Endothelial cell of umbilical vein (primary cell): Measurements from ENCODE around the gene B3GAT2. TPM values are rescaled to one million over a fixed set of nuclear protein-coding genes. Genes with fewer than 3 reads are reported as not detected.

Experiments used
- BruUV-seq: library from RNA; stranded (reverse); fragments of 400-500 nt; replicated peaks from 2 replicates; lab custom pipeline; 2021; lab: Mats Ljungman, UMichigan
- CTCF ChIA-PET: fragments of 300-600, 350-600 bp; sonication (Branson Sonifier 250); formaldehyde crosslinking; loops from one replicate; lab custom pipeline; 2021; ENCODE audit warnings: antibody characterized with exemption, inconsistent platforms; lab: Charles Lee
- POLR2A ChIA-PET: fragments of 300-600, 350-600 bp; sonication (Branson Sonifier 250); formaldehyde crosslinking; loops from one replicate; lab custom pipeline; 2021; ENCODE audit warnings: antibody characterized with exemption, inconsistent platforms; lab: Charles Lee
- DNase-seq: peaks from one replicate; pipeline ENCODE4 v3.0.0-alpha.2; 2011; ENCODE audit warnings: low read depth, low spot score
- FAIRE-seq: peaks from 2 replicates; lab custom pipeline; 2011; peaks lifted over from hg19 to GRCh38; lab: Jason Lieb, UNC
- H2AFZ ChIP-seq: 2 replicates; pipeline ENCODE4 v1.6.0; 2012; ENCODE audit warnings: low read depth, low read length, control low read depth, inconsistent platforms
- H3K27ac ChIP-seq: 2 replicates; pipeline ENCODE4 v1.5.1; 2011; ENCODE audit warnings: low read depth, mild to moderate bottlenecking, control low read depth, low read length, moderate library complexity; ENCODE audit not compliant: insufficient read depth
- H3K27me3 ChIP-seq, 2 experiments: 2 replicates each; pipeline versions ENCODE4 v1.6.0 to v1.6.1; 2011; ENCODE audit warnings: low read length in 2 of 2, mixed read lengths in 1 of 2; ENCODE audit not compliant: control insufficient read depth in 2 of 2, insufficient read depth in 2 of 2
- H3K36me3 ChIP-seq, 2 experiments: 2 replicates in 1 of 2; 3 replicates in 1 of 2; pipeline ENCODE4 v1.5.1; 2011; ENCODE audit warnings: low read length in 2 of 2, mild to moderate bottlenecking in 1 of 2, moderate library complexity in 1 of 2; ENCODE audit not compliant: control insufficient read depth in 2 of 2, insufficient read depth in 2 of 2; ENCODE audit errors: extremely low read depth in 1 of 2
- H3K4me1 ChIP-seq: 3 replicates; pipeline ENCODE4 v1.5.1; 2011; ENCODE audit warnings: mild to moderate bottlenecking, low read length; ENCODE audit not compliant: control insufficient read depth, insufficient read depth; ENCODE audit errors: extremely low read depth
- H3K4me2 ChIP-seq: 2 replicates; pipeline ENCODE4 v1.6.1; 2011; ENCODE audit warnings: low read length, control low read depth, mixed read lengths; ENCODE audit not compliant: insufficient read depth
- H3K4me3 ChIP-seq, 3 experiments: fragments of 200-600 bp in 1 of 3; sonication (generic), shearing (Covaris generic) in 1 of 3; replicated peaks in 1 of 3; 2 replicates each; pipeline ENCODE4 v1.5.1; 2011 to 2016; ENCODE audit warnings: control low read depth in 3 of 3, low read length in 3 of 3, mild to moderate bottlenecking in 2 of 3, inconsistent platforms in 1 of 3, low read depth in 1 of 3, moderate library complexity in 1 of 3; ENCODE audit not compliant: insufficient read depth in 1 of 3
- H3K79me2 ChIP-seq: 2 replicates; pipeline ENCODE4 v1.6.0; 2012; ENCODE audit warnings: low read length, inconsistent platforms; ENCODE audit not compliant: control insufficient read depth, insufficient read depth
- H3K9ac ChIP-seq: replicated peaks from 2 replicates; pipeline ENCODE3; 2011; ENCODE audit warnings: low read length, control low read depth; ENCODE audit not compliant: insufficient read depth; ENCODE audit errors: extremely low read depth
- H3K9me1 ChIP-seq: replicated peaks from 3 replicates; pipeline ENCODE4 v1.6.0; 2011; ENCODE audit warnings: mild to moderate bottlenecking, low read length; ENCODE audit not compliant: control insufficient read depth, insufficient read depth; ENCODE audit errors: extremely low read depth
- H3K9me3 ChIP-seq: replicated peaks from 2 replicates; pipeline ENCODE4 v1.5.1; 2012; ENCODE audit warnings: low read length, inconsistent platforms; ENCODE audit not compliant: control insufficient read depth, insufficient read depth
- H4K20me1 ChIP-seq: replicated peaks from 2 replicates; pipeline ENCODE3; 2011; ENCODE audit warnings: mild to moderate bottlenecking, low read length; ENCODE audit not compliant: control insufficient read depth, insufficient read depth; ENCODE audit errors: extremely low read depth
- EZH2 ChIP-seq: IDR thresholded peaks from 2 replicates; pipeline ENCODE4 v1.6.1; 2012; ENCODE audit warnings: borderline replicate concordance, low read depth, mild to moderate bottlenecking, moderate library complexity, low read length, inconsistent platforms; ENCODE audit not compliant: severe bottlenecking
- FOS ChIP-seq: IDR thresholded peaks from 2 replicates; pipeline ENCODE4 v1.6.1; 2011; ENCODE audit warnings: mild to moderate bottlenecking, low read length, moderate library complexity, borderline replicate concordance; ENCODE audit not compliant: insufficient read depth
- GATA2 ChIP-seq: IDR thresholded peaks from 2 replicates; pipeline ENCODE4 v1.7.0; 2011; ENCODE audit warnings: low read depth, mild to moderate bottlenecking, moderate library complexity, mixed read lengths, low read length; ENCODE audit not compliant: insufficient read length, insufficient read depth
- JUN ChIP-seq: IDR thresholded peaks from 2 replicates; pipeline ENCODE4 v1.6.1; 2011; ENCODE audit warnings: borderline replicate concordance, low read depth; ENCODE audit not compliant: insufficient read length, insufficient read depth
- MYC ChIP-seq: IDR thresholded peaks from one replicate; pipeline ENCODE4 v1.6.1; 2011; ENCODE audit warnings: mild to moderate bottlenecking, low read depth, low read length
- POLR2A ChIP-seq: IDR thresholded peaks from 2 replicates; pipeline ENCODE4 v1.6.1; 2012; ENCODE audit warnings: low read depth, mild to moderate bottlenecking, control low read depth, low read length
- POLR2AphosphoS5 ChIP-seq: IDR thresholded peaks from 2 replicates; pipeline ENCODE4 v1.6.1; 2012; ENCODE audit warnings: low read depth, mild to moderate bottlenecking, control low read depth, low read length, moderate library complexity; ENCODE audit not compliant: insufficient read depth
- dilution Hi-C: fragments of 300-500 bp; cut with MboI; formaldehyde crosslinking; loops from one replicate; pipeline ENCODE4 v1.15.0; 2019; ENCODE audit warnings: low sequenced_read_pairs; ENCODE audit not compliant: extremely low pct_ligation_motif_present
- intact Hi-C: fragments of 100-400 bp; cut with micrococcal nuclease; formaldehyde crosslinking; loops from one replicate; pipeline ENCODE4 v1.10.0; 2022
- polyA plus RNA-seq, 4 experiments: library from polyadenylated mRNA; depleted of rRNA in 3 of 4; stranded (reverse) in 3 of 4; unstranded in 1 of 4; fragments of >200 nt; gene quantifications; 2 replicates each; pipeline versions ENCODE4 v1.2.1 to v1.2.3, GENCODE V29; 2011 to 2012; ENCODE audit warnings: missing spikeins in 1 of 4
- total RNA-seq: library from RNA; stranded (reverse); gene quantifications from 2 replicates; pipeline ENCODE4 v1.2.3, GENCODE V29; 2021
- TF ChIP-seq, protein P1 (sequence below): IDR thresholded peaks from 2 replicates; pipeline ENCODE4 v1.6.1; 2011; ENCODE audit not compliant: insufficient read depth, insufficient read length
- TF ChIP-seq, protein P2 (sequence below), 2 donors: IDR thresholded peaks; 1 replicate in 1 of 2; 2 replicates in 1 of 2; pipeline ENCODE4 v1.5.1; 2011; ENCODE audit warnings: low read length in 2 of 2, mild to moderate bottlenecking in 2 of 2, moderate library complexity in 2 of 2, control low read depth in 1 of 2, inconsistent platforms in 1 of 2, low read depth in 1 of 2; ENCODE audit not compliant: insufficient read depth in 1 of 2; ENCODE audit errors: extremely low read depth in 1 of 2

The B3GAT2 gene
- total and polyA plus RNA-seq, 2 donors (not counting 3 experiments of a cell fraction or from before 2014, with no cell fraction given) = not detected

DNA sequence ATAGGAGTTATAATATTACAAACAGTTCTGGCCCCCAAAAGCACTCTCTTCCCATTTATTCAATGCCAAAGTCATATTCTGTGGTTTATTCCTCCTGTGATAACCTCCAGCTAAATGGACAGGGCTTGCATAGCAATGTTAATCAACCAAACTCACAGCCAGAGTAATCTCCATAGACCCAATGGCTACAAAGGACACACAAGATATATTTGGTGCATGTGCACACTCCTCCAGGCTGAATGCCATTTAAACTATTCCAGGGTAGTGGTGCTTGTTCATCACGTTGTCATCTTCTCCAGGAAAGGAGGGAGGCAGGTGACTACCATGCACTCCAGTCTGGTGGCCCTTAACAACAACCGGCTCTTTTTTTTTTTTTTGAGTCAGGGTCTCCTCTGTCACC, 56.8 kb downstream of the B3GAT2 start:
- FAIRE-seq = no peak
- no peaks in the 10 kb centered on the region for H3K79me2 ChIP-seq
- no peak overlapping the region for H3K4me3 ChIP-seq
- H3K4me2 ChIP-seq = no peak overlapping the region
- H3K9ac ChIP-seq = no peak overlapping the region
- no peak for TF ChIP-seq EZH2
- TF ChIP-seq MYC = no peak
- TF ChIP-seq FOS = no peak
- no peak for TF ChIP-seq POLR2AphosphoS5
- no peak for TF ChIP-seq GATA2
- no peak overlapping the region for H2AFZ ChIP-seq
- CTCF ChIA-PET = interaction anchor here (0.8 to 2.8 kb wide), 4 partner anchors 9 to 26 kb away, joined by 3 to 6 read pairs (median 4); no protein-coding TSS in a partner anchor
- POLR2A ChIA-PET = no interaction called here
- intact Hi-C loops (no loop called here), dilution Hi-C loops (no loop called here)
- H3K9me3 ChIP-seq = no peaks in the 10 kb centered on the region
- H3K9me1 ChIP-seq = no peaks in the 10 kb centered on the region
- no peaks in the 10 kb centered on the region for H3K36me3 ChIP-seq
- no peaks in the 10 kb centered on the region for H3K27me3 ChIP-seq
- H4K20me1 ChIP-seq = no peaks in the 10 kb centered on the region
- BruUV-seq = no TSS peak
- no peaks in the 10 kb centered on the region for H3K4me1 ChIP-seq
- no peak overlapping the region for H3K27ac ChIP-seq
- no peak for DNase-seq

DNA sequence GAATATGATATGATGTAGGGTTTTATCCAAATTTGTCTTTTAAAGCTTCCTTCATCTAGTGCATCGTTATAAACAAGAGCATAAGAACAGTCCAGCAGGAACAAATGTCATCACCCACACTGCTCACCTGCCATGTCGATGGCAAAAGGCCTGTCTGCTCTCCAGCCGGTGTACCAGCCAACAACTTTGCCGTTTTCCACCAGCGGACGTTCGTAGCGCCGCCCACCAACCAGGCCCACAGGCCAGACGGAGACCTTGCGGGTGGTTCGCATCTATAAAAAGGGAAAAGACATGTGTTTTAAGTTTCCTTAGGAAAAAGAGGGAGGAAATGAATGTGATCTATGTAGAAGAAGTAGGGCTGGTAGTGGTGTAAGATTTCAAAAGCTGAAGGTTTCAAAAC, 62.9 kb downstream of the B3GAT2 start:
- dilution Hi-C loops = no loop called here
- H3K9ac ChIP-seq = no peak overlapping the region
- BruUV-seq = no TSS peak
- H3K27ac ChIP-seq = no peak overlapping the region
- ChIA-PET CTCF (interaction anchor here (1.1 to 4.3 kb wide), 3 partner anchors 9 to 61 kb away, joined by 3 to 24 read pairs (median 4); no protein-coding TSS in a partner anchor), POLR2A (no interaction called here)
- H3K9me3 ChIP-seq = no peaks in the 10 kb centered on the region
- H3K79me2 ChIP-seq = no peaks in the 10 kb centered on the region
- H3K4me3 ChIP-seq = no peak overlapping the region
- H3K9me1 ChIP-seq = no peaks in the 10 kb centered on the region
- H2AFZ ChIP-seq = no peak overlapping the region
- FAIRE-seq = no peak
- no peaks in the 10 kb centered on the region for H3K4me1 ChIP-seq
- no peak for DNase-seq
- no peaks in the 10 kb centered on the region for H4K20me1 ChIP-seq
- no peak overlapping the region for H3K4me2 ChIP-seq
- peaks cover 2% of the 10 kb centered on the region in 2 experiments for H3K27me3 ChIP-seq
- intact Hi-C loops = no loop called here
- no peaks in the 10 kb centered on the region for H3K36me3 ChIP-seq
- TF ChIP-seq POLR2AphosphoS5 (no peak), JUN (no peak), MYC (no peak), EZH2 (no peak), GATA2 (no peak), FOS (no peak), POLR2A (no peak)
- TF ChIP-seq, protein P1, sequence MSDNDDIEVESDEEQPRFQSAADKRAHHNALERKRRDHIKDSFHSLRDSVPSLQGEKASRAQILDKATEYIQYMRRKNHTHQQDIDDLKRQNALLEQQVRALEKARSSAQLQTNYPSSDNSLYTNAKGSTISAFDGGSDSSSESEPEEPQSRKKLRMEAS = no peak
- TF ChIP-seq, protein P2, sequence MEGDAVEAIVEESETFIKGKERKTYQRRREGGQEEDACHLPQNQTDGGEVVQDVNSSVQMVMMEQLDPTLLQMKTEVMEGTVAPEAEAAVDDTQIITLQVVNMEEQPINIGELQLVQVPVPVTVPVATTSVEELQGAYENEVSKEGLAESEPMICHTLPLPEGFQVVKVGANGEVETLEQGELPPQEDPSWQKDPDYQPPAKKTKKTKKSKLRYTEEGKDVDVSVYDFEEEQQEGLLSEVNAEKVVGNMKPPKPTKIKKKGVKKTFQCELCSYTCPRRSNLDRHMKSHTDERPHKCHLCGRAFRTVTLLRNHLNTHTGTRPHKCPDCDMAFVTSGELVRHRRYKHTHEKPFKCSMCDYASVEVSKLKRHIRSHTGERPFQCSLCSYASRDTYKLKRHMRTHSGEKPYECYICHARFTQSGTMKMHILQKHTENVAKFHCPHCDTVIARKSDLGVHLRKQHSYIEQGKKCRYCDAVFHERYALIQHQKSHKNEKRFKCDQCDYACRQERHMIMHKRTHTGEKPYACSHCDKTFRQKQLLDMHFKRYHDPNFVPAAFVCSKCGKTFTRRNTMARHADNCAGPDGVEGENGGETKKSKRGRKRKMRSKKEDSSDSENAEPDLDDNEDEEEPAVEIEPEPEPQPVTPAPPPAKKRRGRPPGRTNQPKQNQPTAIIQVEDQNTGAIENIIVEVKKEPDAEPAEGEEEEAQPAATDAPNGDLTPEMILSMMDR (IDR thresholded peaks at IDR 0.05; ENCODE audit: extremely low read depth in 1 of 2, insufficient read depth in 1 of 2, low read depth in 1 of 2, low read length in 2 of 2) = no peak
